ENCODE measurements around the gene NDFIP1.

Gene NDFIP1

GRCh38 chr5:142117579-142118151, 9.1 kb downstream of the NDFIP1 start:
- Histone ChIP-seq H3K14ac (ENCODE audit: low read length) (no peak overlapping the region), H4K91ac (ENCODE audit: low read depth, low read length, poor library complexity) (no peak overlapping the region), H2BK5ac (ENCODE audit: low read length) (no peak overlapping the region), H3K27me3 (ENCODE audit: control insufficient read depth in 3 of 3, insufficient read depth in 3 of 3, low read depth in 1 of 3, low read length in 3 of 3) (no peaks in the 10 kb centered on the region), H3K4me3 (ENCODE audit: low read length in 2 of 2) (no peak overlapping the region), H2AFZ (ENCODE audit: low read length) (no peak overlapping the region), H2BK12ac (ENCODE audit: low read length) (no peak overlapping the region), H2BK15ac (ENCODE audit: low read length) (no peak overlapping the region), H3K9me3 (replicated peaks in 1 of 2; ENCODE audit: control insufficient read depth in 2 of 2, insufficient read depth in 1 of 2, low read depth in 1 of 2, low read length in 2 of 2) (peaks cover 0 to 7% of the 10 kb centered on the region in 2 donors), H2AK5ac (ENCODE audit: low read depth, low read length) (no peak overlapping the region), H3K79me1 (ENCODE audit: low read depth, low read length) (no peaks in the 10 kb centered on the region), H3K27ac (replicated peaks; ENCODE audit: low read length) (no peak overlapping the region), H3K4me1 (ENCODE audit: control insufficient read depth in 2 of 2, insufficient read depth in 1 of 2, low read depth in 1 of 2, low read length in 2 of 2) (no peaks in the 10 kb centered on the region), H3K23ac (ENCODE audit: low read depth, low read length, poor library complexity) (no peak overlapping the region), H3K9ac (ENCODE audit: low read depth, low read length, poor library complexity) (no peak overlapping the region), H2BK120ac (ENCODE audit: low read depth, low read length) (no peak overlapping the region), H3K4ac (ENCODE audit: low read length) (no peak overlapping the region), H3K4me2 (ENCODE audit: insufficient read depth, low read length, poor library complexity, severe bottlenecking) (no peak overlapping the region), H4K8ac (ENCODE audit: low read depth, low read length) (no peak overlapping the region), H3K36me3 (replicated peaks in 1 of 2; ENCODE audit: control insufficient read depth in 2 of 2, insufficient read depth in 2 of 2, low read length in 2 of 2) (peaks cover 0 to 44% of the 10 kb centered on the region in 2 donors), H3K18ac (ENCODE audit: low read length) (no peak overlapping the region)
- DNase-seq (ENCODE audit: low spot score) = no peak
- WGBS, 2 donors (ENCODE audit: extremely low coverage in 2 of 2, insufficient read length in 2 of 2, insufficient replicate concordance in 1 of 2) = no CpG with 5 or more reads among the region's 5 CpGs

GRCh38 chr5:142118155-142118686, 9.6 kb downstream of the NDFIP1 start:
- Histone ChIP-seq H2AK5ac (ENCODE audit: low read depth, low read length) (no peak overlapping the region), H3K4ac (ENCODE audit: low read length) (no peak overlapping the region), H3K27ac (replicated peaks; ENCODE audit: low read length) (no peak overlapping the region), H3K36me3 (replicated peaks in 1 of 2; ENCODE audit: control insufficient read depth in 2 of 2, insufficient read depth in 2 of 2, low read length in 2 of 2) (peaks cover 0 to 44% of the 10 kb centered on the region in 2 donors), H3K9ac (ENCODE audit: low read depth, low read length, poor library complexity) (no peak overlapping the region), H2BK12ac (ENCODE audit: low read length) (no peak overlapping the region), H2BK5ac (ENCODE audit: low read length) (no peak overlapping the region), H2BK120ac (ENCODE audit: low read depth, low read length) (no peak overlapping the region), H3K4me3 (ENCODE audit: low read length in 2 of 2) (no peak overlapping the region), H3K18ac (ENCODE audit: low read length) (no peak overlapping the region), H3K9me3 (replicated peaks in 1 of 2; ENCODE audit: control insufficient read depth in 2 of 2, insufficient read depth in 1 of 2, low read depth in 1 of 2, low read length in 2 of 2) (peaks cover 0 to 2% of the 10 kb centered on the region in 2 donors), H3K23ac (ENCODE audit: low read depth, low read length, poor library complexity) (no peak overlapping the region), H2AFZ (ENCODE audit: low read length) (no peak overlapping the region), H3K4me2 (ENCODE audit: insufficient read depth, low read length, poor library complexity, severe bottlenecking) (no peak overlapping the region), H4K91ac (ENCODE audit: low read depth, low read length, poor library complexity) (no peak overlapping the region), H3K79me1 (ENCODE audit: low read depth, low read length) (no peaks in the 10 kb centered on the region), H3K27me3 (ENCODE audit: control insufficient read depth in 3 of 3, insufficient read depth in 3 of 3, low read depth in 1 of 3, low read length in 3 of 3) (no peaks in the 10 kb centered on the region), H3K14ac (ENCODE audit: low read length) (no peak overlapping the region), H2BK15ac (ENCODE audit: low read length) (no peak overlapping the region), H4K8ac (ENCODE audit: low read depth, low read length) (no peak overlapping the region), H3K4me1 (ENCODE audit: control insufficient read depth in 2 of 2, insufficient read depth in 1 of 2, low read depth in 1 of 2, low read length in 2 of 2) (no peaks in the 10 kb centered on the region)
- no peak for DNase-seq (ENCODE audit: low spot score)
- no CpG with 5 or more reads among the region's 3 CpGs for WGBS, 2 donors (ENCODE audit: extremely low coverage in 2 of 2, insufficient read length in 2 of 2, insufficient replicate concordance in 1 of 2)

GRCh38 chr5:142119051-142119625, 10.6 kb downstream of the NDFIP1 start:
- Histone ChIP-seq H3K4ac (ENCODE audit: low read length) (no peak overlapping the region), H4K8ac (ENCODE audit: low read depth, low read length) (no peak overlapping the region), H2BK5ac (ENCODE audit: low read length) (no peak overlapping the region), H2BK120ac (ENCODE audit: low read depth, low read length) (no peak overlapping the region), H3K4me1 (ENCODE audit: control insufficient read depth in 2 of 2, insufficient read depth in 1 of 2, low read depth in 1 of 2, low read length in 2 of 2) (no peaks in the 10 kb centered on the region), H3K79me1 (ENCODE audit: low read depth, low read length) (no peaks in the 10 kb centered on the region), H3K27me3 (ENCODE audit: control insufficient read depth in 3 of 3, insufficient read depth in 3 of 3, low read depth in 1 of 3, low read length in 3 of 3) (no peaks in the 10 kb centered on the region), H3K9me3 (replicated peaks in 1 of 2; ENCODE audit: control insufficient read depth in 2 of 2, insufficient read depth in 1 of 2, low read depth in 1 of 2, low read length in 2 of 2) (peaks cover 0 to 3% of the 10 kb centered on the region in 2 donors), H2AK5ac (ENCODE audit: low read depth, low read length) (no peak overlapping the region), H3K36me3 (replicated peaks in 1 of 2; ENCODE audit: control insufficient read depth in 2 of 2, insufficient read depth in 2 of 2, low read length in 2 of 2) (peaks cover 0 to 49% of the 10 kb centered on the region in 2 donors), H3K14ac (ENCODE audit: low read length) (no peak overlapping the region), H2BK15ac (ENCODE audit: low read length) (no peak overlapping the region), H2BK12ac (ENCODE audit: low read length) (no peak overlapping the region), H2AFZ (ENCODE audit: low read length) (no peak overlapping the region), H3K23ac (ENCODE audit: low read depth, low read length, poor library complexity) (no peak overlapping the region), H3K4me3 (ENCODE audit: low read length in 2 of 2) (no peak overlapping the region), H4K91ac (ENCODE audit: low read depth, low read length, poor library complexity) (no peak overlapping the region), H3K9ac (ENCODE audit: low read depth, low read length, poor library complexity) (no peak overlapping the region), H3K27ac (replicated peaks; ENCODE audit: low read length) (no peak overlapping the region), H3K4me2 (ENCODE audit: insufficient read depth, low read length, poor library complexity, severe bottlenecking) (no peak overlapping the region), H3K18ac (ENCODE audit: low read length) (no peak overlapping the region)
- DNase-seq (ENCODE audit: low spot score) = no peak

- no peak for DNase-seq (ENCODE audit: low spot score)
- Histone ChIP-seq H3K4me2 (ENCODE audit: insufficient read depth, low read length, poor library complexity, severe bottlenecking) (no peak overlapping the region), H3K4me3 (ENCODE audit: low read length in 2 of 2) (no peak overlapping the region), H3K27ac (replicated peaks; ENCODE audit: low read length) (no peak overlapping the region), H2BK15ac (ENCODE audit: low read length) (no peak overlapping the region), H3K4ac (ENCODE audit: low read length) (no peak overlapping the region), H4K8ac (ENCODE audit: low read depth, low read length) (no peak overlapping the region), H3K79me1 (ENCODE audit: low read depth, low read length) (no peaks in the 10 kb centered on the region), H2BK12ac (ENCODE audit: low read length) (no peak overlapping the region), H4K91ac (ENCODE audit: low read depth, low read length, poor library complexity) (no peak overlapping the region), H2AK5ac (ENCODE audit: low read depth, low read length) (no peak overlapping the region), H3K9me3 (replicated peaks in 1 of 2; ENCODE audit: control insufficient read depth in 2 of 2, insufficient read depth in 1 of 2, low read depth in 1 of 2, low read length in 2 of 2) (peaks cover 0 to 7% of the 10 kb centered on the region in 2 donors), H3K36me3 (replicated peaks in 1 of 2; ENCODE audit: control insufficient read depth in 2 of 2, insufficient read depth in 2 of 2, low read length in 2 of 2) (peaks cover 0 to 51% of the 10 kb centered on the region in 2 donors), H3K27me3 (ENCODE audit: control insufficient read depth in 3 of 3, insufficient read depth in 3 of 3, low read depth in 1 of 3, low read length in 3 of 3) (no peaks in the 10 kb centered on the region), H3K18ac (ENCODE audit: low read length) (no peak overlapping the region), H2BK120ac (ENCODE audit: low read depth, low read length) (no peak overlapping the region), H3K14ac (ENCODE audit: low read length) (no peak overlapping the region), H3K9ac (ENCODE audit: low read depth, low read length, poor library complexity) (no peak overlapping the region), H2AFZ (ENCODE audit: low read length) (no peak overlapping the region), H2BK5ac (ENCODE audit: low read length) (no peak overlapping the region), H3K4me1 (ENCODE audit: control insufficient read depth in 2 of 2, insufficient read depth in 1 of 2, low read depth in 1 of 2, low read length in 2 of 2) (no peaks in the 10 kb centered on the region), H3K23ac (ENCODE audit: low read depth, low read length, poor library complexity) (no peak overlapping the region)
- WGBS, 2 donors (ENCODE audit: extremely low coverage in 2 of 2, insufficient read length in 2 of 2, insufficient replicate concordance in 1 of 2) = no CpG with 5 or more reads among the region's 3 CpGs
Observed at GRCh38 chr5:142120247-142120935, 11.8 kb downstream of the NDFIP1 start.
